ENCODE data around the gene SOCS3. TPM values are rescaled to one million over a fixed set of nuclear protein-coding genes. Genes with fewer than 3 reads are reported as not detected.
A peak's percentile ranks its signal among the peaks of the same experiment; 100 is the strongest.

The SOCS3 gene
- total RNA-seq, 1 donor from 2014 or later: 13.6 TPM

DNA sequence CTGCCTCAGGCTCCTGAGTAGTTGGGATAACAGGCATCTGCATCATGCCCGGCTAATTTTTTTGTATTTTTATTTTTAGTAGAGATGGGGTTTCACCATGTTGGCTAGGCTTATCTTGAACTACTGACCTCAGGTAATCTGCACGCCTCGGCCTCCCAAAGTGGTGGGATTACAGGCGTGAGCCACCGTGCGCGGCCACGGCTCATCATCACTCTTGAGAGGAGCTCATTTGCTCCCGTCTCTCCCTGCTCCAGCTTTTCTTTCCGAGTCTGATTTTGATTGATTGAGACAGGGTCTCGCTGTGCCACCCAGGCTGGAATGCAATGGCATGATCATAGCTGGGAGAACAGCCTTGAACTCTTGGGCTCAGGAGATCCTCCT is 31.2 kb upstream of the SOCS3 start:
- Mint-ChIP-seq H3K27me3 (ENCODE audit: low read depth) (no peaks in the 10 kb centered on the region), H3K4me3 (ENCODE audit: unreplicated experiment) (no peak overlapping the region), H3K9me3 (ENCODE audit: low read depth) (no peaks in the 10 kb centered on the region), H3K4me1 (ENCODE audit: low read depth) (peaks cover 52% of the 10 kb centered on the region), H3K36me3 (ENCODE audit: low read depth) (peaks cover 2% of the 10 kb centered on the region), H3K27ac (ENCODE audit: unreplicated experiment) (peak overlapping the region; percentile 90)
- TF ChIP-seq, protein P1, sequence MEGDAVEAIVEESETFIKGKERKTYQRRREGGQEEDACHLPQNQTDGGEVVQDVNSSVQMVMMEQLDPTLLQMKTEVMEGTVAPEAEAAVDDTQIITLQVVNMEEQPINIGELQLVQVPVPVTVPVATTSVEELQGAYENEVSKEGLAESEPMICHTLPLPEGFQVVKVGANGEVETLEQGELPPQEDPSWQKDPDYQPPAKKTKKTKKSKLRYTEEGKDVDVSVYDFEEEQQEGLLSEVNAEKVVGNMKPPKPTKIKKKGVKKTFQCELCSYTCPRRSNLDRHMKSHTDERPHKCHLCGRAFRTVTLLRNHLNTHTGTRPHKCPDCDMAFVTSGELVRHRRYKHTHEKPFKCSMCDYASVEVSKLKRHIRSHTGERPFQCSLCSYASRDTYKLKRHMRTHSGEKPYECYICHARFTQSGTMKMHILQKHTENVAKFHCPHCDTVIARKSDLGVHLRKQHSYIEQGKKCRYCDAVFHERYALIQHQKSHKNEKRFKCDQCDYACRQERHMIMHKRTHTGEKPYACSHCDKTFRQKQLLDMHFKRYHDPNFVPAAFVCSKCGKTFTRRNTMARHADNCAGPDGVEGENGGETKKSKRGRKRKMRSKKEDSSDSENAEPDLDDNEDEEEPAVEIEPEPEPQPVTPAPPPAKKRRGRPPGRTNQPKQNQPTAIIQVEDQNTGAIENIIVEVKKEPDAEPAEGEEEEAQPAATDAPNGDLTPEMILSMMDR (IDR thresholded peaks at IDR 0.05): no peak
- DNase-seq (ENCODE audit: low spot score): no peak

DNA sequence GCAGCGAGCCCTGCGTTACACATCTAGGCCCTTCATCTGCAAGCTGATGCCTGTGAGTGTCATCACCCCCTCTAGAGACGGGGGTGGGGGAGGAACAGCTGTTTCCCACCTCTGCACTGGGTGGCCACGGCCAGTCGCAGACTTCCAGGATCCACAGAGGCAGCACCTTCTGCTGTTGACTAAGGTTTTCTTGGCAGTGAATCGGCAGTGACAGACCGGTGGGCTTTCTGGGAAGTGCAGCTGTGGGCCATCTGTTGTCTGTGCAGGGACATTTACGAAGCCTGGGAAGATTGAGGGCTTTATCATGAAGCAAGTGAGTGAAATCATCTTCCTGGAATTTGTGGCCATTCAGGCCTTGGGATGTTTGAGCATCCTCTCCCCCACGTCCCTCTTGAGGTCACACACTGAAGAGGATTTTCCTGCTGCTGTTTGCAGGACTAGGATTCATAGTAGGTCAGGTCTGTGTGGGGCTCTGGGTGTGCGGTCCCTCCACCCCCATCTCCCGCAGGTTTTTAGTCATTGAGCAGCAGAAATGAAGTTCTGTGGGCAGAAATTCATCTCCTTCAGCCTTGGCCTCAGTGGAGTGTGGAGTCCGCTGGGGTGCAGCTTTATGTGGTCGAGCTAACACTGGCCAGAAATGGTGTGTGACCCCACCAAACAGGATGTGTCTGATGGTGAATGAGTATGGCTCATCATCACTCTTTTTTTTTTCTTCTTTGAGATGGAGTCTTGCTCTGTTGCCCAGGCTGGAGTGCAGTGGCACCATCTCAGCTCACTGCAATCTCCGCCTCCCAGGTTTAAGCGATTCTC is 30.6 kb upstream of the SOCS3 start:
- Mint-ChIP-seq H3K4me3 (ENCODE audit: unreplicated experiment) (no peak overlapping the region), H3K27me3 (ENCODE audit: low read depth) (no peaks in the 10 kb centered on the region), H3K9me3 (ENCODE audit: low read depth) (no peaks in the 10 kb centered on the region), H3K4me1 (ENCODE audit: low read depth) (peaks cover 55% of the 10 kb centered on the region), H3K36me3 (ENCODE audit: low read depth) (peaks cover 2% of the 10 kb centered on the region), H3K27ac (ENCODE audit: unreplicated experiment) (peak overlapping the region; percentile 90)
- TF ChIP-seq, protein P1 (IDR thresholded peaks at IDR 0.05): peak; percentile 20
- DNase-seq (ENCODE audit: low spot score): no peak

DNA sequence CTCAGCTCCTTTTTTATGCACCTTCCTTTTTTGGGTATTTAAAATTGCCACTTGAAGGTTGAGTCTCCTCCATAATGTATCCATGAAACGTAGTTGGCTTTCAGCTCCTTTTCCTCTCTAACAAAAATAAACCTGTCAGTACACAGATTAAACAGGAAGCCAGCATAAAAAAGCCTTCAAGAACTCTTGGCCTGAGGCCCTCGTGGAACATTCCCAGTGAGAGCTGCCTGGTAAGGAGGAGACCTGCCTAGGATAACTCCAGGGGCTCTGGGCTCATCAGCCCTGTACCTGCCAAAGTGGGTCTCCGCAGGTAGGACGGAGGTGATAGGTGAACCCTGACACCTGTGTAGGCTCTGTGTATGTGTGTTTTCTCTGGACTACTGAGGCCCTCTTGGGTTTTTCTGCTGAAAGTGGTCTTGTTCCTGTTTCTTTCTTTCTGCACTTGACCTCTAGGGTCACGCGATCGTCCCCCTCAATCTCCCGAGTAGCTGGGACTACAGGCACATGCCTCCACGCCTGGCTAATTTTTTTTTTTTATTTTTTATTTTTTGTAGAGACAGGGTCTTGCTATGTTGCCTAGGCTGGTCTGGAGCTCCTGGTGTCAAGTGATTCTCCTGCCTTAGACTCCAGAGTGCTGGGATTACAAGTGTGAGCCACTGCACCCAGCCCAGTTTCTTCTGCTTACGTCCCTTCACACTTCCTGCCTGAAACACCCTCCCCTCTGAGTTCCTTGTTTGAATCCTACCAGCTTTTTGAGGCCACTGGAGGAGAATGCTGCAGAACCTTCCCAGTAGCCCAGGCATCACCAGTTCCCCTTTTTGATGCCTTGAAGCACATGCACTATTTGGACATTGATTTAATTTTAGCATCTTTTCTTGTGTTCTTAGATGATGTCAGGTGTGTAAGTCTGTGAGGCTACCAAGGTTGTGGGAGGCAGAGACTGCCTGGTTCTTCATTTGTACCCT is 28.4 kb upstream of the SOCS3 start:
- peaks cover 74% of the 10 kb centered on the region for H3K4me1 Mint-ChIP-seq (ENCODE audit: low read depth)

DNA sequence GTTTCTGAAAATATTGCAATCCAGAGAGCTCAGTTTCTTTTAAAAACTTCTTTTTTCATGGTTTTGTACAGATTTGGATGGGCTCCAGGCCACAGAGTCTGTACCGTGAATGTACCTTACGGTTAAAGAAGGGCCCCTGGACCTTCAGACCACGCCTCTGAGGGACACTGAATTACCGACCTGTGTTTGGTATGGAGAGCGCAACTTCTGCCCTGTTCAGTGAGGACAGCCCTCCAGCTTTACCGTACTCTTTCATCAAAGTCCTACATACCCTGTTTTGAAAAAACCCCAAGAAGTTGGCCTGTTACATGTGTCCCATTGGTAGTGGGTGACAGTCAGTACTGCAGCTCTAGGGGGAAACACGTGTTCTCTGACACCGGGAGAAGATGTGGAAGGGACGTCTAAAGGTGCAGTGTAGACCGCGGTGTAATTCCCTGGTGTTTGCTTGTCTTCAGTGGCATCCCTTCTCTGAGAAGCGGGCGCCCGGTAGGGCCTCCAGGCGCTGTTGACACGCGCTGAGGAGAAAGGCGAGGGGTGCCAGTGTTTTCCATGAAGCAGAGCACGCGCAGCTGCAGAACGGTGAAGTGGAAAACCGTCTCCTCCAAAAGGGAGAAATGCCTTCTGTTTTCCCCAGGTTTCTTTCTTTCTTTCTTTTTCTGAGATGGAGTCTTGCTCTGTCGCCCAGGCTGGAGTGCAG is 24.8 kb upstream of the SOCS3 start:
- Mint-ChIP-seq H3K4me3 (ENCODE audit: unreplicated experiment) (no peak overlapping the region), H3K9me3 (ENCODE audit: low read depth) (no peaks in the 10 kb centered on the region)

More for the DNA sequence above, 28.4 kb upstream of the SOCS3 start:
- no peak overlapping the region for H3K4me3 Mint-ChIP-seq (ENCODE audit: unreplicated experiment)
- H3K36me3 Mint-ChIP-seq (ENCODE audit: low read depth): no peaks in the 10 kb centered on the region
- TF ChIP-seq, protein P1 (IDR thresholded peaks at IDR 0.05): no peak
- DNase-seq (ENCODE audit: low spot score): no peak
- H3K27me3 Mint-ChIP-seq (ENCODE audit: low read depth): no peaks in the 10 kb centered on the region
- peak overlapping the region; percentile 45 for H3K27ac Mint-ChIP-seq (ENCODE audit: unreplicated experiment)
- no peaks in the 10 kb centered on the region for H3K9me3 Mint-ChIP-seq (ENCODE audit: low read depth)

More for the DNA sequence above, 24.8 kb upstream of the SOCS3 start:
- DNase-seq (ENCODE audit: low spot score): no peak
- no peaks in the 10 kb centered on the region for H3K27me3 Mint-ChIP-seq (ENCODE audit: low read depth)
- peaks cover 71% of the 10 kb centered on the region for H3K4me1 Mint-ChIP-seq (ENCODE audit: low read depth)
- TF ChIP-seq, protein P1 (IDR thresholded peaks at IDR 0.05): no peak
- H3K36me3 Mint-ChIP-seq (ENCODE audit: low read depth): no peaks in the 10 kb centered on the region
- peak overlapping the region; percentile 86 for H3K27ac Mint-ChIP-seq (ENCODE audit: unreplicated experiment)

Measured in chondrocyte (in vitro differentiated cells).